ENCODE results near the gene IRAK1.
A peak's percentile ranks its signal among the peaks of the same experiment; 100 is the strongest.

Gene IRAK1

DNA sequence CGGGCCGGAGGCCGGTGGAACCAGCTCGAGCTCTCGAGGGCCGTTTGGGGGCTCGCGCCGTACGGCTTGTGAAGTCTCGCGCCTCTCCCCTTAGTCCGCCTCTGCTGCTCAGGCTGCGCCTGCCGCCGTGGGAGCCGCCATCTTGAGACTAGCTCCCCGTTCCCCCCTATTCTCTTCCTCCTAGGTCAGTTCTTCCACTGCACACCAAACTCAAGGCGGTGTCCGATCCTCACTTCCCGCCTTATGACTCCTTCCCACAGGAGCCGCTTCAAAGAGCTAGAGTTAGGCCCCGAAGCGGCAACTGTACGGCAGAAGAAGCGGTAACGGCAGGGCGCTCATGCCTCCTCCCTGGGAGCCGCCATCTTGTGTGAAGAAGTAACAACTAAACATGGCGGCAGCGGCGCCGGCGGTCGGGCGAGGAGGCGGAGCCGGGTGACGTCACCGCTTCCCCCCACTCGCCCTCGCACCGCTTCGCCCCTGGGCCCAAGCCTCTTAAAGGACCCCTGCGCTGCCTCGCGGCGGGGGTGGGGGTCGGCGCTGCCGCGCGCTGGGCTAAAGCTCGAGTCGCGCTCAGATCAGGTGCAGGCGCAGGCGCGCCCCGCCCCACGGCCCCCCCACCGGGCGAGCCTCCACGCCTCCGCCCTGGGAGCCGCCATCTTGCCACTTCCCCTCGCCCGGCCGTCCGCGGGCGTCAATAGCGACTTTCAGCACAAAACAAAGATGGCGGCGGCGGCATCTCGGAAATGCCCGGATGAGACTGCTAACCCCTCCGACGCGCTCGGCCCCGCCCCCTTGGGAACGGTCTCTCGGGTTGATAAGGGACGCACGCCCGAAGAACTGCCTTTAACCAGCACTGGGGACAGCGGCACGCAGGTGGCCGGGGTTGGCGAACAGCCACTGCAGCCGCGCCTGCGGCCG lies 48.0 kb downstream of the IRAK1 start, which contains the start of gene HCFC1:
TSS of gene HCFC1 (minus strand) at position 369 of the 918 bp plus-strand sequence. CDS start 978 bp downstream, outside the sequence.
- peak; percentile 49 to 97 (median 85) for DNase-seq

DNA sequence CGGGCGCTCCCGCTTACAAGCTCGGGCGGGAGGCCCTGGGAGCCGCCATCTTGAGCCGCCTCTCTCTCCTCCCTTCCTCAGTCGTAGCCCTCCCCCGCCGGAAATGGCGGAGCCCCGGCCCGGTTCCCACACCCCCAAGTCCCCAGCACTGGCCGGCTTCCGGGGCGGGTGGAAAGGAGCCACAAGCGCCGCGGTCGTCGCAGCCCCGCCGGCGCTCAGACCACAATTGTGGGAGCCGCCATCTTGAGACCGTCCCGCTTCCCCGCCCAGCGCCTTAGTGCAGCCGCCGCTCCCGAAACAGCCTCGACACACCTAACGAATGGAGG lies 48.6 kb downstream of the IRAK1 start:
- DNase-seq = peak; percentile 26 to 90 (median 79)

DNA sequence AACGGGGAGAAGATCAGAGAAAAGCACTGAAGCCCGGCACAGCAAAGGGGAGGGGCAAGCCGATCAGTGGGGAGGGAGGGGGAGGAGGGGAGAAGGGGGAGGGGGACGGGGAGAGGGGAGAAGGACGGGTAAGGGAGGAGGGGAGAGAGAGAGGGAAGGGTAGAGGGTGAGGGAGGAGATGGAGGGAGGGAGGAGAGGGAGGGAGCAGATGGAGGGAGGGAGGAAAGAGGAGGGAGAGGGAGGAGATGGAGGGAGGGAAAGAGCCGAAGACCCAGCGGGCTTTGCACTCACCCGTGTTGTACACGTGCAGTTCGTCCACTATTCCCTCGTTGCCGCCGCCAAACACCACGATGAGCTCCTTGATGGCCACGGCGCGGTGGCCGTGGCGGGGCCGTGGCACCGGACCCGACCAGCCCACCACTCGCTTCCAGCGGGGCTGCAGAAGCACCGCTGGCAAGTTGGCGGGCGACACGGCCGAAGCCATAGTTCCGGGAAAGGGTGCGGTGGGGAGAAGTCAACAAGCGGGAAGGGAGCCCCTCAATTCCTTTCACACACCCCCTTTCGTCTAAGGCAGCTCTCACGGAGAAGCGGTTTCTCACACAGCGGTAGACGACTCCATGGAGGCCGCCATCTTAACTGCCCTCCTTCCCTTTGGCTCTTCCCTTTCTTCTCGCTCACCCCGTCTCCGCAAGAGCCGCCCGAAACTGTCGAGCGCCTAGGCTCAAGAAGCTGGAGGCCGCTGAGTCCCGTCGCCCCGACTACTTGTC lies 49.2 kb downstream of the IRAK1 start:
- DNase-seq = peak in 30 of 51 donors; percentile 15 to 89 (median 56)

DNA sequence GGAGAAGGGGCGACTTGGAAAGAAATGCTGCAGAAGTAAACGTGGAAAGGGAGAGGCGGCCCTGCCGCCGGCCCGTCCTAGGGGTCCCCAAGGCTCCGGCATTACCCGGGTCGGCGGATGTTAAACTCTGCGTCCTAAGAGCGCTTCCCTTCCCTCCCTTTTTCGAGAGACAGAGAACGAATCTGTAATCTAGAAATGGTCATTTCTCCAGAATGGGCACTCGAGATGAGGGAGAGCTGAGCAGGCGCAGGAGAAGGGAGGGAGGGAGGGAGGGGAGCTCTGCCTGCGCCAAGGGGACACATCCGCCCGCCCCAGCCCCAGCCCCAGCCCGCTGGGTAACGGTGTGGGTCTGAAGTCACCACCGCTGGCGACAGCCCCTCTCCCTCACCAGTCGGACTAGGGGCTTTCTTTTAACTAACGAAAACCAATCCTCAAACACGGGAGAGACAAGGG lies 49.8 kb downstream of the IRAK1 start:
- peak in 35 of 51 donors; percentile 5 to 81 (median 51) for DNase-seq

DNA sequence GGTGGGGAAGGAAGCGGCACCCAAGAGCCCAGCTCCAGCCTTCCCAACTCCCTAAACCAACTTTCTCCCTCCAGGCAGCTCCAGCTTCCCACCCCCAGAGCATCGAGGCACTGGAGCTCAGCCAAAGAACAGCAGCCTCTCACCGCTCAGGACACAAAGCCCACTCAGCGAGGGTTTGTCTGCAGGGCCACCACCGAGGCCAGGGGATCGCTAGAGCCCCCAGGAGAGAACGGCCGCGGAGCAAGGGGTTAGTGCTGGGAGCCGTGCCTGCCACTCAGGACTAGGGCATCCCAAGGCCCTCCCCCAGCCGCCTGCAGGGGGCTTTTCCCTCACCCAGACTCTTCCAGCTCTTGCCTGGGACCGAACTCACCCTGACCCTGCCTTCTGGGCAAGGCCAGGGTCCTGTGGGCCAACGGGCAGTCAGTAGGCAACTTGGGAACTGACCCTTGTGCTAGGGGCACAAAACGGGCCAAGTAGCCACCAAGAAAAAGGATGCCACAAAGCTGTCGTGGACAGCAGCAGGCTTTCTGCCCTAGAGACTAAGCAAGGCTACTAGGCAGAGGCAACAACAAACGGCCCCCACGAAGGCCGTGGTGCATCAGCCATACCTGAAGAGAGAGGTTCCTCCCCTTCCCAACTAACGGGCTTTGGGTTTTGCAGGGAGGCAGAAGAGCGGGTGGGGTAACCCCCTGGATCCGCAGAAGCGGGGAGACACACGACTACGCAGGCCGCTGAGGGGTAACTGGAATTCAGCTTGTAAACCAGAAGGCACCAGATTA lies 50.4 kb downstream of the IRAK1 start:
- no peak for DNase-seq

DNA sequence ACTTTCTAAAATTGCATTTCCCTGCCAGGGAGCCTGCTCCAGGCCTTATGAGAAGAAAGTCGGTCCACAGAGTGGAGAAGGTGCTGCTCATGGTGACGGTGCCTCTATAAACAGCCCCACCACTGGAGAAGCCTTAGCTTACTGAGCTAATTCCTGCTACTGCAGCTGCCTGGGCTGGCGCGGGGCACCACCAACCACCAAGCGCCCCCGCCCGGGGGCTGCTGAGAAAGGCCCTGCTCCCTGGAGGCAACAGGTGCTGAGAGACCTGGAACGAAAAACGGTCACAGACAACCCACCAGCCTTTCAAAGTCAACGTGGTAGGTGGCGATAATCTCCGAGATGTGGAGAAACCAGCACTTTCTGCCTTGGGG lies 51.0 kb downstream of the IRAK1 start:
- peak in 10 of 51 donors; percentile 4 to 34 (median 21) for DNase-seq

DNA sequence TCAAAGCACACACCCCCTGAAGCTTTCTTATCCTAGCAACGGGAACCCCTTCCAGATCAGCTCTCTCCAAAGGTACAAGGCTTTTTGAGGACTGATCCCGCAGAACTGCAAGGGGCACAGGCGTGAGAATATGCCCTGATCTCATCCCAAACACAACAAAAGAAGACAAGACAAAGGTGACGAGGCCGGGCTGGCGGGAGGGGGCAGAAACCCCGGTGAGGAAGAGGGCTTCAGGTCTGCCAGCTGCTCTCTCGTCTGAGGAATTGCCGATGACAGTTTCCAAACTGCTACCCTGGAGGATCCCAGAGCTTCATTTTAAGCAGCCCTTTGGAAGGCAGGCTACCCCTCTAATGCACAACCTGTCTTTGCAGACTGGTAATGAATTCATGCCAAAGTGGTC lies 51.4 kb downstream of the IRAK1 start:
- DNase-seq = no peak

DNA sequence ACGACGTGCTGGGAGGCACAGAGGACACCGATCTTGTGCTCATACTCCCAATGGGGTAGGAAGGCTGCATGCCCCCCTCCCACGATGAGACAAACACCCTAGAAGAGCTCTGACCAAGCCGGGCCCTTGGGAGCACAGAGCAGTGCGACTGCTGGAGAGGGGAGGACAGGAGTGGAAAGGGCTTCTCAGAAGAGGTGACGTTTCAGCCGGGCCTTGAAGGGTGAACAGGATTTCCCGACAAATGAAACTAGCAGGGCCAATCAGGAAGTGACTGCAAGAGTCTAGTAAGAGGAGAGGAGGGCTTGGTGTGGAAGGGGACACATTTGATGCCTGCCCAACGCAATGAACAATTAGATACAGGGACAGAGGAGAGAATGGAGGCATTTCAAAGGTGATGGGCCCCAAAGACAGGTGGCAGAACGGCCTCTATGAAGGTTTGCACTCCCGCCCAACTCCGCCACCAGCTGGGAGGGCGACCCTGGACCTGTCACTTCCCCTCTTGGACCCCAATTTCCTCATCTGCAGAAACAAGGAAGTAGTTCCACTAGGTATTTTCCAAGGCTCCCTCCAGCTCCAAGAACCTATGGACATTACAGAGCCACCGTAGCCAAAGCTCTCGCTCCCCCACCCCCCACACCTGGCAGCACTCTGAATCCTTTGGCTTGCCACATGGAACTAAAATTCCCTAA lies 52.0 kb downstream of the IRAK1 start:
- DNase-seq = no peak

DNA sequence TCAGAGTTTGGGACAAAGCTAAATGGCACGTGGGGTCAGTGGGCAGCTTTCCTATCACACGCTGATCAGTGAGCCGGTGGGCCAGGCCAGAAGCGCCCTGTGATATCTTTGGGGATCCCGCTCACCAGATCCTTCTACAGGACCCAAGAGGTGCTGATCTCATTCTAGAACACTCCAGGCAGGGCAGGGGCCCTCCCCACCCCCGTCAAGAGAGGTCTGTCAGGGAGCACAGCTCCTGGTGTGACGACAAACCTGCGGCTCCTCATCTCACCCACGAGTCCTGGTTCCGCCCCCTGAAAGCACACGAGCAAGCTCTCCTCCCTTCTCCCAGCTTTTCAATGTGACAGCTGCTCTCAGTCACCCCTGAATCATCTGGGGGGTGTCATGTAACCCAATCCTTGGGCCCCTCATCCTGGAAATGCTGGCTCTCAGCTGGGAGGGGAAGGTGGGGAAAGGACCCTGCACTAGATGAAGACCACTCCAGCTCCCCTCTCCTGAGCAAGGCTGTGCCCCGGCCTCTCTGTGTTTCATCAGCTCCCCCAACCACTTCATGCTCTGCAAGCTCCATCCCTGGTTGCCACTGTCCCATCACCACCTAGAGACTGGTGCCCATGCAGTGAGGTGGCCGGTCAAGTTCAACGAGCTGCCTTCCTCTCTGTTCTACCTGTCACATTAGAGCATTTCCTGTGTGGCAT lies 52.7 kb downstream of the IRAK1 start:
- DNase-seq = peak in 2 of 51 donors; percentile 17 to 23

DNA sequence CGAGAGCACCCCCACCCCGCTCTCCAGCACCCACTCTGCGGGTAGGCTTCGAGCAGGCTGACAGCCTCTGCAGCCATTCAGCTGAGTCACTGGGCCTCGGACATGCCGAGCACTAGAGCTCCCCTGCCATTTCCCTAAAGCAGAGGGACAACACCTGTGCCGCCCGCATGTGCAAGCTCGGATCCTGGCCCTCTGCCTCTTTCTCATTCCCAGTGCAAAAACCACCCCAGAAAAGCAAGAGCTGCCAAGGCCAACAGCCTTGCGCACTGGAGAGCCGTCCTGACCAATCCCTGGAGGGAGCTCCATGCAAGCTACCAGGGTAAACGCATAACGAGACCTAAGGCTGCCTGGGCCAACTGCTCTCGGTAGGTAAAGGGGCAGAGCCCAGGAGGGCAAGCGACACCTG lies 53.4 kb downstream of the IRAK1 start:
- peak in 10 of 51 donors; percentile 10 to 29 (median 20) for DNase-seq

DNA sequence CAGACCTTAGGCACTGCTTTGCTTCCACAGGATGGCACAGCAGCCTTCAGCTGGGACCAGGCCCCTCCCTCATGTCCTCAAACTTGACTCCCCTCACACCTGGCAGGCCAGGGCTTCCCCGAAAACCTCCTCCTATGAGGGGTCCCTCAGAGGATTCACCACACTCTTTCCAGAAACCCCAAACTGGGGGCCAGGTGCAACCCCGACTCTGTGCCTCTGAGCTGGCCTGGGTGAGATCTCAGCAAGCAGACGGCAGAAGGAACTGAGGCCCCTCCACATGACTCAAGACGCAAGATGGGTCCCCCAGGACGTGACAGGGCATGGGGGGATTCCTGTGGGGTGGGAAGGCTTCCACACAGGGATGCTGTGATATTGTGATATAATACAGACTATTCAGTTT lies 54.3 kb downstream of the IRAK1 start:
- no peak for DNase-seq

DNA sequence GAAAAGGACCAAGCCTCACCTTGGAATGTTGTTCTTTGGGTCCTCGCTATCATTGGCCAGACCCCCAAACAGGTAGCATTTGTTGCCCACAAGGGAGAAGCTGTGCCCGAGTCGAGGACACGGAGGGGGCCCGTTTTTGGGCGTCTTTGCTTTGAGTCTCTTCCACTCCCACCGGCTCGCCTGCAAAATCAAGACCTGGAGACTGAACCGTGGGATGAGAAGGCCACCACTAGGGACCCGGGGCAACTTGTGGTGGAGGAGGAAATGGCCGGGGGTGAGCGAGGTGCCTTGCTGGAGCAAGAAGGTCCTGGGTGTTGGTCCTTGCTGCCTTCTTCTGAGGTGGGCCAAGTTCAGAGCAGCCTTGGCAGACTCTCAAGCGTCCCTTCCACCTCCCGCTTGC lies 55.6 kb downstream of the IRAK1 start:
- DNase-seq = no peak

DNA sequence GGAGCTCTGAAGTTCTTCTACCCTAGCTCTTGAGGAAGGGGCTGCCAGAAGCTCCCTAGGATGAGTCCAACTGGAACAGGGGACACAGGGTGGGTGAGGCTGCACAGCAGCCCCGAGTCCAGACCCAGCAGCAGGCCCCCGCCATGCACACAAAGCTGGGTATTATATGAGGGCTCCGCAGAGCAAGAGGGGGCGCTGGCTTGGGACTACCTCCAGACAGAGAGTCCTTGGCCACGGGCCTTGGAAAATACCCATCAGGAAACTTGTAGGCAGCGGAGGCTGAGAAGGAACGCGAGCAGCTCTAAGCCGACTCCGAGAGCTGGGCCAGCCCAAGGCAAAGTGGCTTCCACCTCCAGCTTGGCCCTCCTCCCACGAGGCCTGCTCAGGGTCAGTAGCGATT lies 56.2 kb downstream of the IRAK1 start:
- peak in 3 of 51 donors; percentile 9 to 12 (median 11) for DNase-seq

DNA sequence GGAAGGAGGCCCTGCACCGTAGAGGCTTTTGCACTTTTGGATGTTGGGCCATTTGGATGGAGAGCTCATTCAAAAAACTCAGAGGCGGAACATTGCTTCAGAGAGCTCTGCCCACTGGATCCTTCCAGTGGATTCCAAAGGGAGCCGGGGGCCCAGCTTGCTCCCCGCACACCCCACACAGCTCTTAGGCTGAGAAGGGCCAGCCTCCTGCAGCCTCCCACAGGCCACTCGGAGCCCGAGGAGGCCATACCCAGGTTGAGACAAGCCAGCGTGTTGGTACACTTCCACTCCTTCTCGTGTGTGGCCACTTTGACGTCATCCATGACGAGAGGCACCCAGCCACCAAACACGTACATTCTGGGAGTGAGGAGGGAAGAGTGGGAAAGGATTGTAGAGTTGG lies 58.4 kb downstream of the IRAK1 start:
- DNase-seq = no peak

DNA sequence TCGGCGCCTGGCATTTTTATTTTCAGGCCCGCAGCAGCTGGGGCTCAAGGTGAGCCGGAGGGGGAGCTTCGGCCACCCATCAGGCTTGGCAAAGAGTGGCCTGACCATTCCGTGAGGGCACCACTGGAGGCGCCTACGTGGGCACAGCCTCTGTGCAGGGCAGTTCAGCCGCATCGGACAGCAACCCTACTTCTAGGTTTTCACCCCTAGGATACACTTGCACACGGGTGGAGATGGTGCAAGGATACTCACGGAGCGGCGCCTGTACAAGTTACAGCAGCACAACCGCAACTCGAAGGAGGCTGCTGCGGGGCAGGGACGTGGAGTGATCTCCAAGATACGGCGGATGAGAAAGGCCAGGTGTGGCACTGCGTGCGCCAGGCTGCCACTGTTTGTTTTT lies 58.9 kb downstream of the IRAK1 start:
- DNase-seq = no peak

All from hypothalamus (tissue), 51 donors.